Endothelial cell of umbilical vein (primary cell): Measurements from ENCODE around the gene HCFC2. TPM values are rescaled to one million over a fixed set of nuclear protein-coding genes. Genes with fewer than 3 reads are reported as not detected.

Source experiments
- BruUV-seq: library from RNA; stranded (reverse); fragments of 400-500 nt; replicated peaks from 2 replicates; lab custom pipeline; 2021; lab: Mats Ljungman, UMichigan
- CTCF ChIA-PET: fragments of 300-600, 350-600 bp; sonication (Branson Sonifier 250); formaldehyde crosslinking; loops from one replicate; lab custom pipeline; 2021; ENCODE audit warnings: antibody characterized with exemption, inconsistent platforms; lab: Charles Lee
- POLR2A ChIA-PET: fragments of 300-600, 350-600 bp; sonication (Branson Sonifier 250); formaldehyde crosslinking; loops from one replicate; lab custom pipeline; 2021; ENCODE audit warnings: antibody characterized with exemption, inconsistent platforms; lab: Charles Lee
- DNase-seq: peaks from one replicate; pipeline ENCODE4 v3.0.0-alpha.2; 2011; ENCODE audit warnings: low read depth, low spot score
- FAIRE-seq: peaks from 2 replicates; lab custom pipeline; 2011; peaks lifted over from hg19 to GRCh38; lab: Jason Lieb, UNC
- H2AFZ ChIP-seq: 2 replicates; pipeline ENCODE4 v1.6.0; 2012; ENCODE audit warnings: low read depth, low read length, control low read depth, inconsistent platforms
- H3K27ac ChIP-seq: 2 replicates; pipeline ENCODE4 v1.5.1; 2011; ENCODE audit warnings: low read depth, mild to moderate bottlenecking, control low read depth, low read length, moderate library complexity; ENCODE audit not compliant: insufficient read depth
- H3K27me3 ChIP-seq, 2 experiments: 2 replicates each; pipeline versions ENCODE4 v1.6.0 to v1.6.1; 2011; ENCODE audit warnings: low read length in 2 of 2, mixed read lengths in 1 of 2; ENCODE audit not compliant: control insufficient read depth in 2 of 2, insufficient read depth in 2 of 2
- H3K36me3 ChIP-seq, 2 experiments: 2 replicates in 1 of 2; 3 replicates in 1 of 2; pipeline ENCODE4 v1.5.1; 2011; ENCODE audit warnings: low read length in 2 of 2, mild to moderate bottlenecking in 1 of 2, moderate library complexity in 1 of 2; ENCODE audit not compliant: control insufficient read depth in 2 of 2, insufficient read depth in 2 of 2; ENCODE audit errors: extremely low read depth in 1 of 2
- H3K4me1 ChIP-seq: 3 replicates; pipeline ENCODE4 v1.5.1; 2011; ENCODE audit warnings: mild to moderate bottlenecking, low read length; ENCODE audit not compliant: control insufficient read depth, insufficient read depth; ENCODE audit errors: extremely low read depth
- H3K4me2 ChIP-seq: 2 replicates; pipeline ENCODE4 v1.6.1; 2011; ENCODE audit warnings: low read length, control low read depth, mixed read lengths; ENCODE audit not compliant: insufficient read depth
- H3K4me3 ChIP-seq, 3 experiments: fragments of 200-600 bp in 1 of 3; sonication (generic), shearing (Covaris generic) in 1 of 3; replicated peaks in 1 of 3; 2 replicates each; pipeline ENCODE4 v1.5.1; 2011 to 2016; ENCODE audit warnings: control low read depth in 3 of 3, low read length in 3 of 3, mild to moderate bottlenecking in 2 of 3, inconsistent platforms in 1 of 3, low read depth in 1 of 3, moderate library complexity in 1 of 3; ENCODE audit not compliant: insufficient read depth in 1 of 3
- H3K79me2 ChIP-seq: 2 replicates; pipeline ENCODE4 v1.6.0; 2012; ENCODE audit warnings: low read length, inconsistent platforms; ENCODE audit not compliant: control insufficient read depth, insufficient read depth
- H3K9ac ChIP-seq: replicated peaks from 2 replicates; pipeline ENCODE3; 2011; ENCODE audit warnings: low read length, control low read depth; ENCODE audit not compliant: insufficient read depth; ENCODE audit errors: extremely low read depth
- H3K9me1 ChIP-seq: replicated peaks from 3 replicates; pipeline ENCODE4 v1.6.0; 2011; ENCODE audit warnings: mild to moderate bottlenecking, low read length; ENCODE audit not compliant: control insufficient read depth, insufficient read depth; ENCODE audit errors: extremely low read depth
- H3K9me3 ChIP-seq: replicated peaks from 2 replicates; pipeline ENCODE4 v1.5.1; 2012; ENCODE audit warnings: low read length, inconsistent platforms; ENCODE audit not compliant: control insufficient read depth, insufficient read depth
- H4K20me1 ChIP-seq: replicated peaks from 2 replicates; pipeline ENCODE3; 2011; ENCODE audit warnings: mild to moderate bottlenecking, low read length; ENCODE audit not compliant: control insufficient read depth, insufficient read depth; ENCODE audit errors: extremely low read depth
- CTCF ChIP-seq, 2 donors: IDR thresholded peaks; 1 replicate in 1 of 2; 2 replicates in 1 of 2; pipeline ENCODE4 v1.5.1; 2011; ENCODE audit warnings: low read length in 2 of 2, mild to moderate bottlenecking in 2 of 2, moderate library complexity in 2 of 2, control low read depth in 1 of 2, inconsistent platforms in 1 of 2, low read depth in 1 of 2; ENCODE audit not compliant: insufficient read depth in 1 of 2; ENCODE audit errors: extremely low read depth in 1 of 2
- EZH2 ChIP-seq: IDR thresholded peaks from 2 replicates; pipeline ENCODE4 v1.6.1; 2012; ENCODE audit warnings: borderline replicate concordance, low read depth, mild to moderate bottlenecking, moderate library complexity, low read length, inconsistent platforms; ENCODE audit not compliant: severe bottlenecking
- FOS ChIP-seq: IDR thresholded peaks from 2 replicates; pipeline ENCODE4 v1.6.1; 2011; ENCODE audit warnings: mild to moderate bottlenecking, low read length, moderate library complexity, borderline replicate concordance; ENCODE audit not compliant: insufficient read depth
- GATA2 ChIP-seq: IDR thresholded peaks from 2 replicates; pipeline ENCODE4 v1.7.0; 2011; ENCODE audit warnings: low read depth, mild to moderate bottlenecking, moderate library complexity, mixed read lengths, low read length; ENCODE audit not compliant: insufficient read length, insufficient read depth
- JUN ChIP-seq: IDR thresholded peaks from 2 replicates; pipeline ENCODE4 v1.6.1; 2011; ENCODE audit warnings: borderline replicate concordance, low read depth; ENCODE audit not compliant: insufficient read length, insufficient read depth
- MAX ChIP-seq: IDR thresholded peaks from 2 replicates; pipeline ENCODE4 v1.6.1; 2011; ENCODE audit not compliant: insufficient read depth, insufficient read length
- MYC ChIP-seq: IDR thresholded peaks from one replicate; pipeline ENCODE4 v1.6.1; 2011; ENCODE audit warnings: mild to moderate bottlenecking, low read depth, low read length
- POLR2A ChIP-seq: IDR thresholded peaks from 2 replicates; pipeline ENCODE4 v1.6.1; 2012; ENCODE audit warnings: low read depth, mild to moderate bottlenecking, control low read depth, low read length
- POLR2AphosphoS5 ChIP-seq: IDR thresholded peaks from 2 replicates; pipeline ENCODE4 v1.6.1; 2012; ENCODE audit warnings: low read depth, mild to moderate bottlenecking, control low read depth, low read length, moderate library complexity; ENCODE audit not compliant: insufficient read depth
- dilution Hi-C: fragments of 300-500 bp; cut with MboI; formaldehyde crosslinking; loops from one replicate; pipeline ENCODE4 v1.15.0; 2019; ENCODE audit warnings: low sequenced_read_pairs; ENCODE audit not compliant: extremely low pct_ligation_motif_present
- intact Hi-C: fragments of 100-400 bp; cut with micrococcal nuclease; formaldehyde crosslinking; loops from one replicate; pipeline ENCODE4 v1.10.0; 2022
- polyA plus RNA-seq, 4 experiments: library from polyadenylated mRNA; depleted of rRNA in 3 of 4; stranded (reverse) in 3 of 4; unstranded in 1 of 4; fragments of >200 nt; gene quantifications; 2 replicates each; pipeline versions ENCODE4 v1.2.1 to v1.2.3, GENCODE V29; 2011 to 2012; ENCODE audit warnings: missing spikeins in 1 of 4
- total RNA-seq: library from RNA; stranded (reverse); gene quantifications from 2 replicates; pipeline ENCODE4 v1.2.3, GENCODE V29; 2021

Gene HCFC2
- total and polyA plus RNA-seq, 2 donors (not counting 3 experiments of a cell fraction or from before 2014, with no cell fraction given), result 6.0 to 15.6 TPM

- H3K4me3 ChIP-seq, result no peak overlapping the region
- H2AFZ ChIP-seq, result no peak overlapping the region
- no peaks in the 10 kb centered on the region for H4K20me1 ChIP-seq
- no peaks in the 10 kb centered on the region for H3K9me1 ChIP-seq
- dilution Hi-C loops, result no loop called here
- DNase-seq (no peak), FAIRE-seq (no peak)
- H3K9me3 ChIP-seq, result no peaks in the 10 kb centered on the region
- H3K4me2 ChIP-seq, result no peak overlapping the region
- H3K27me3 ChIP-seq, result no peaks in the 10 kb centered on the region
- no peak for TF ChIP-seq CTCF (IDR thresholded peaks at IDR 0.05; ENCODE audit: extremely low read depth in 1 of 2, insufficient read depth in 1 of 2, low read depth in 1 of 2, low read length in 2 of 2)
- TF ChIP-seq POLR2AphosphoS5, result no peak
- TF ChIP-seq MAX, result no peak
- TF ChIP-seq GATA2, result no peak
- no peak for TF ChIP-seq POLR2A
- TF ChIP-seq EZH2, result no peak
- no peak for TF ChIP-seq MYC
- TF ChIP-seq JUN, result no peak
- no peak for TF ChIP-seq FOS
- no peak overlapping the region for H3K27ac ChIP-seq
- peaks cover 13% of the 10 kb centered on the region for H3K4me1 ChIP-seq
- BruUV-seq, result no TSS peak
- no peak overlapping the region for H3K9ac ChIP-seq
- peaks cover 31% of the 10 kb centered on the region for H3K79me2 ChIP-seq
- peaks cover 7 to 11% of the 10 kb centered on the region in 2 experiments for H3K36me3 ChIP-seq
- CTCF ChIA-PET, result interaction anchor here (0.7 kb wide), 1 partner anchor 12 kb away, joined by 3 read pairs; no protein-coding TSS in a partner anchor
- POLR2A ChIA-PET, result no interaction called here
- intact Hi-C loops, result no loop called here
Measured at GRCh38 chr12:104133321-104133720, 69.0 kb downstream of the HCFC2 start.
